GM19438 (cell line): ENCODE results near the gene PDCD1LG2.
A peak's percentile ranks its signal among the peaks of the same experiment; 100 is the strongest.
"Not testable (repeated sequence)": the region's sequence is repeated elsewhere in the genome, so short reads cannot be mapped to it uniquely, and the experiment has no call there.

Experiments
- ATAC-seq: cut with Tn5 transposase; IDR thresholded peaks from one replicate; pipeline ENCODE4 v1.9.1; 2021; ENCODE audit warnings: low read depth; ENCODE audit not compliant: unreplicated experiment

PDCD1LG2 gene

GRCh38 chr9:5510360-5510931 is at the start of gene PDCD1LG2:
Gene PDCD1LG2 (plus strand): TSS chr9:5510531. CDS start chr9:5522547, 12,016 bp downstream.
- ATAC-seq = peak; percentile 65

- ATAC-seq = not testable (repeated sequence)
Measured at GRCh38 chr9:5464831-5465330, 45.5 kb upstream of the PDCD1LG2 start.

- ATAC-seq = no peak
Measured at GRCh38 chr9:5466005-5466404, 44.3 kb upstream of the PDCD1LG2 start.

GRCh38 chr9:5466766-5467165 is 43.6 kb upstream of the PDCD1LG2 start:
- no peak for ATAC-seq

- no peak for ATAC-seq
Measured at GRCh38 chr9:5468850-5469249, 41.5 kb upstream of the PDCD1LG2 start.

GRCh38 chr9:5470122-5470521 is 40.2 kb upstream of the PDCD1LG2 start:
- ATAC-seq = no peak

- ATAC-seq = no peak
Measured at GRCh38 chr9:5470816-5471215, 39.5 kb upstream of the PDCD1LG2 start.

GRCh38 chr9:5475611-5476010 is 34.7 kb upstream of the PDCD1LG2 start:
- not testable (repeated sequence) for ATAC-seq

GRCh38 chr9:5478206-5478605 is 32.1 kb upstream of the PDCD1LG2 start:
- no peak for ATAC-seq

- no peak for ATAC-seq
Measured at GRCh38 chr9:5479994-5480694, 30.2 kb upstream of the PDCD1LG2 start.

GRCh38 chr9:5480919-5481318 is 29.4 kb upstream of the PDCD1LG2 start:
- ATAC-seq = no peak

- no peak for ATAC-seq
Measured at GRCh38 chr9:5481322-5482040, 28.9 kb upstream of the PDCD1LG2 start.

- no peak for ATAC-seq
Measured at GRCh38 chr9:5482194-5482593, 28.1 kb upstream of the PDCD1LG2 start.

GRCh38 chr9:5483306-5483705 is 27.0 kb upstream of the PDCD1LG2 start:
- no peak for ATAC-seq

- no peak for ATAC-seq
Measured at GRCh38 chr9:5485378-5486085, 24.8 kb upstream of the PDCD1LG2 start.

GRCh38 chr9:5486988-5487387 is 23.3 kb upstream of the PDCD1LG2 start:
- ATAC-seq = no peak

GRCh38 chr9:5488221-5489008 is 21.9 kb upstream of the PDCD1LG2 start:
- ATAC-seq = no peak

- ATAC-seq = no peak
Measured at GRCh38 chr9:5489630-5490490, 20.5 kb upstream of the PDCD1LG2 start.

- no peak for ATAC-seq
Measured at GRCh38 chr9:5492965-5493678, 17.2 kb upstream of the PDCD1LG2 start.
